A673 (cell line): ENCODE results near the gene IQGAP2. TPM values are rescaled to one million over a fixed set of nuclear protein-coding genes. Genes with fewer than 3 reads are reported as not detected.

Source experiments
- BruUV-seq: library from RNA; stranded (reverse); fragments of 400-500 nt; replicated peaks from 2 replicates; lab custom pipeline; 2021; lab: Mats Ljungman, UMichigan
- CTCF ChIA-PET: fragments of 300-600 bp; sonication (Branson Sonifier 250); formaldehyde crosslinking; loops from one replicate; lab custom pipeline; 2022; ENCODE audit warnings: antibody characterized with exemption; lab: Charles Lee
- POLR2A ChIA-PET: fragments of 300-600 bp; sonication (Branson Sonifier 250); formaldehyde crosslinking; loops from one replicate; lab custom pipeline; 2022; ENCODE audit warnings: antibody characterized with exemption; ENCODE audit not compliant: low non-redundant PET; lab: Charles Lee
- DNase-seq: peaks from one replicate; pipeline ENCODE4 v3.0.0-alpha.2; 2015; ENCODE audit warnings: low spot score
- H3K27ac ChIP-seq: fragments of 200-600 bp; sonication (generic); 2 replicates; pipeline ENCODE4 v1.5.1; 2016; ENCODE audit warnings: mixed run types, low read depth, mild to moderate bottlenecking, mixed read lengths, antibody characterized with exemption, low read length; ENCODE audit not compliant: poor library complexity, severe bottlenecking
- H3K27me3 ChIP-seq: fragments of 200-600 bp; sonication (generic); replicated peaks from 2 replicates; pipeline ENCODE4 v1.6.1; 2017; ENCODE audit warnings: mixed run types, low read depth, mild to moderate bottlenecking, mixed read lengths, antibody characterized with exemption, low read length; ENCODE audit not compliant: insufficient read depth, poor library complexity
- H3K36me3 ChIP-seq: fragments of 200-600 bp; sonication (generic); 2 replicates; pipeline ENCODE4 v1.6.1; 2016; ENCODE audit warnings: mixed run types, mild to moderate bottlenecking, mixed read lengths, antibody characterized with exemption, low read length; ENCODE audit not compliant: insufficient read depth, poor library complexity, severe bottlenecking
- H3K4me1 ChIP-seq: fragments of 200-600 bp; sonication (generic); 2 replicates; pipeline ENCODE4 v1.6.1; 2017; ENCODE audit warnings: mixed run types, mild to moderate bottlenecking, mixed read lengths, antibody characterized with exemption, low read length; ENCODE audit not compliant: insufficient read depth, poor library complexity, severe bottlenecking
- H3K4me3 ChIP-seq: fragments of 200-600 bp; sonication (generic); 2 replicates; pipeline ENCODE4 v1.5.1; 2016; ENCODE audit warnings: low read depth, mixed run types, mild to moderate bottlenecking, mixed read lengths, low read length; ENCODE audit not compliant: poor library complexity, severe bottlenecking
- H3K9me3 ChIP-seq: fragments of 200-600 bp; sonication (generic); 2 replicates; pipeline ENCODE4 v1.6.1; 2016; ENCODE audit warnings: mixed run types, low read depth, mild to moderate bottlenecking, mixed read lengths, antibody characterized with exemption, low read length; ENCODE audit not compliant: poor library complexity, severe bottlenecking
- EZH2 ChIP-seq: fragments of 200-600 bp; sonication (generic); IDR thresholded peaks from 2 replicates; pipeline ENCODE4 v1.6.1; 2017; ENCODE audit warnings: borderline replicate concordance, low read depth, mild to moderate bottlenecking, mixed read lengths, antibody characterized with exemption, low read length; ENCODE audit not compliant: poor library complexity, severe bottlenecking
- intact Hi-C: fragments of 100-400 bp; cut with micrococcal nuclease; formaldehyde crosslinking; loops from one replicate; pipeline ENCODE4 v1.10.0; 2022; ENCODE audit not compliant: unreplicated experiment
- total RNA-seq: library from RNA; stranded (reverse); gene quantifications from 2 replicates; pipeline ENCODE4 v1.2.3, GENCODE V29; 2021
- TF ChIP-seq, protein P1 (sequence below): fragments of 300-800, 200-600 bp; sonication (generic); conservative IDR thresholded peaks from 2 replicates; pipeline ENCODE4 v1.5.1; 2017; ENCODE audit warnings: low read depth, mild to moderate bottlenecking, antibody characterized with exemption, low read length, moderate library complexity, mixed read lengths

Gene IQGAP2
- total RNA-seq, 1 experiment from 2014 or later, result 26.8 TPM

GRCh38 chr5:76376866-76377230 is 26.2 kb upstream of the IQGAP2 start:
- H3K36me3 ChIP-seq, result no peaks in the 10 kb centered on the region
- ChIA-PET POLR2A (no interaction called here), CTCF (interaction anchor here (0.6 kb wide), 1 partner anchor 28 kb away, joined by 4 read pairs; no protein-coding TSS in a partner anchor)
- no peak for TF ChIP-seq EZH2
- TF ChIP-seq, protein P1, sequence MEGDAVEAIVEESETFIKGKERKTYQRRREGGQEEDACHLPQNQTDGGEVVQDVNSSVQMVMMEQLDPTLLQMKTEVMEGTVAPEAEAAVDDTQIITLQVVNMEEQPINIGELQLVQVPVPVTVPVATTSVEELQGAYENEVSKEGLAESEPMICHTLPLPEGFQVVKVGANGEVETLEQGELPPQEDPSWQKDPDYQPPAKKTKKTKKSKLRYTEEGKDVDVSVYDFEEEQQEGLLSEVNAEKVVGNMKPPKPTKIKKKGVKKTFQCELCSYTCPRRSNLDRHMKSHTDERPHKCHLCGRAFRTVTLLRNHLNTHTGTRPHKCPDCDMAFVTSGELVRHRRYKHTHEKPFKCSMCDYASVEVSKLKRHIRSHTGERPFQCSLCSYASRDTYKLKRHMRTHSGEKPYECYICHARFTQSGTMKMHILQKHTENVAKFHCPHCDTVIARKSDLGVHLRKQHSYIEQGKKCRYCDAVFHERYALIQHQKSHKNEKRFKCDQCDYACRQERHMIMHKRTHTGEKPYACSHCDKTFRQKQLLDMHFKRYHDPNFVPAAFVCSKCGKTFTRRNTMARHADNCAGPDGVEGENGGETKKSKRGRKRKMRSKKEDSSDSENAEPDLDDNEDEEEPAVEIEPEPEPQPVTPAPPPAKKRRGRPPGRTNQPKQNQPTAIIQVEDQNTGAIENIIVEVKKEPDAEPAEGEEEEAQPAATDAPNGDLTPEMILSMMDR, result no peak
- H3K9me3 ChIP-seq, result no peaks in the 10 kb centered on the region
- H3K4me3 ChIP-seq, result no peak overlapping the region
- no TSS peak for BruUV-seq
- no peak overlapping the region for H3K27ac ChIP-seq
- H3K4me1 ChIP-seq, result peaks cover 6% of the 10 kb centered on the region
- H3K27me3 ChIP-seq, result no peaks in the 10 kb centered on the region
- no peak for DNase-seq
- intact Hi-C loops, result no loop called here

DNA sequence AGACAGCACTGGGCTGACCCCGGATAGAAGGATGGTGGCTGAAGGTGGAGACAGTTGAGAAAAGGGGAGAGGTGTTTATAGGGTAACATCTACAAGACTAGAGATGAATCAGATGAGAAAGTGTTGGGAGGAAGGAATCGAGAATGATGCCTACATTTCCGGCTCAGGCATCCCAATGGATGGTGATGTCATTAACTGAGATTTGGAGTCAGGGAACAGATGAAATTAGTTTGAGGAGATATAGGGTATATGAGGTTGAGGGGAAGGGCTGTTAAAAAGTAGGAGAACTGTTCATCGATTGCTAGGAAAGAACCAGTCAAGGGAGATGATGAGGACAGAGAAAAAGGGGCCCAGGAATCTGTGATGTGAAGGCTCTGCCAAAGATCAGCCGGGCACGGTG is 24.7 kb upstream of the IQGAP2 start:
- ChIA-PET POLR2A (no interaction called here), CTCF (no interaction called here)
- intact Hi-C loops, result no loop called here
- no TSS peak for BruUV-seq
- H3K36me3 ChIP-seq, result no peaks in the 10 kb centered on the region
- no peaks in the 10 kb centered on the region for H3K9me3 ChIP-seq
- H3K27ac ChIP-seq, result no peak overlapping the region
- no peaks in the 10 kb centered on the region for H3K27me3 ChIP-seq
- H3K4me1 ChIP-seq, result no peaks in the 10 kb centered on the region
- DNase-seq, result no peak
- no peak overlapping the region for H3K4me3 ChIP-seq
- no peak for TF ChIP-seq EZH2
- TF ChIP-seq, protein P1, result no peak

DNA sequence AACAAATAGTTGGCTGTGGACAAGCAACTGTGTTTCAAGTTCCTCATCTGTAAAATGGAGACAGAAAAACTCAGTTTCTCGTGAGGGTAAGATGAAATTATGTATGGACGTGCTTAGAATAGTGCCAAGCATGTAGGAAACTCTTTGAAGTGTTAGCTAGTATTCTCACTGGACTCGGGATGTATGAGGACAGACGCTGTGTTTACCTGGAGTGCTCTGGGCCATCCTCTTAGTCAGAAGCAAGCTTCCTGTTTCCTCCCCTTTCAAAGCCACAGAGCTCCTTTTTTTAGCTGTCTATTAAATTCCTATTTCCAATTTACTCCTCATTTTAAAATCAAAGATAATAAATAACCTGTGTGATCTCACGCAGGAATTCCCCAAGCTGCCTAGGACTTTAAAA is 23.8 kb upstream of the IQGAP2 start:
- Histone ChIP-seq H3K9me3 (no peaks in the 10 kb centered on the region), H3K36me3 (no peaks in the 10 kb centered on the region), H3K27ac (no peak overlapping the region), H3K27me3 (no peaks in the 10 kb centered on the region), H3K4me1 (no peaks in the 10 kb centered on the region), H3K4me3 (no peak overlapping the region)
- ChIA-PET POLR2A (no interaction called here), CTCF (no interaction called here)
- TF ChIP-seq, protein P1, result no peak
- no peak for TF ChIP-seq EZH2
- no TSS peak for BruUV-seq
- DNase-seq, result no peak
- intact Hi-C loops, result no loop called here
